Stimulated activated naive CD4-positive, alpha-beta T cell treated with Interleukin-2 at 50 U/mL for 16 hours (primary cell): ENCODE data around the gene GPR135.
A peak's percentile ranks its signal among the peaks of the same experiment; 100 is the strongest.

Experiments
- DNase-seq: peaks from one replicate; lab custom pipeline; 2025; lab: John Stamatoyannopoulos, UW

The GPR135 gene

GRCh38 chr14:59465316-59466135, at the start of gene GPR135:
Gene GPR135, minus strand, starts transcription at chr14:59465380. Its CDS starts 154 bp downstream, at chr14:59465226.
- peak; percentile 44 for DNase-seq

- no peak for DNase-seq
These were observed 46.9 kb upstream of the GPR135 start for GRCh38 chr14:59511916-59512575.

GRCh38 chr14:59510966-59511365, 45.8 kb upstream of the GPR135 start:
- no peak for DNase-seq

GRCh38 chr14:59510001-59510400, 44.8 kb upstream of the GPR135 start:
- DNase-seq = no peak

- no peak for DNase-seq
These were observed 43.9 kb upstream of the GPR135 start for GRCh38 chr14:59509101-59509500.

GRCh38 chr14:59507752-59508103, 42.5 kb upstream of the GPR135 start:
- DNase-seq = no peak

- DNase-seq = peak; percentile 22
These were observed 42.0 kb upstream of the GPR135 start for GRCh38 chr14:59507063-59507751.

- no peak for DNase-seq
These were observed 38.1 kb upstream of the GPR135 start for GRCh38 chr14:59503256-59503655.

- no peak for DNase-seq
These were observed 35.6 kb upstream of the GPR135 start for GRCh38 chr14:59500732-59501131.

GRCh38 chr14:59492384-59492783, 27.2 kb upstream of the GPR135 start:
- no peak for DNase-seq

- no peak for DNase-seq
These were observed 25.6 kb upstream of the GPR135 start for GRCh38 chr14:59490756-59491155.

GRCh38 chr14:59484639-59485175, 19.5 kb upstream of the GPR135 start:
- DNase-seq = no peak

- peak; percentile 98 for DNase-seq
These were observed 18.8 kb upstream of the GPR135 start, which contains the start of the genes JKAMP and L3HYPDH for GRCh38 chr14:59483819-59484638. Gene JKAMP, plus strand, starts transcription at chr14:59484517. Its CDS starts 73 bp downstream, at chr14:59484590. Gene L3HYPDH, minus strand, starts transcription at chr14:59484408. Its CDS starts 92 bp downstream, at chr14:59484316.

GRCh38 chr14:59483363-59483762, 18.2 kb upstream of the GPR135 start:
- DNase-seq = no peak

GRCh38 chr14:59482541-59483331, 17.6 kb upstream of the GPR135 start:
- DNase-seq = no peak

GRCh38 chr14:59481871-59482540, 16.8 kb upstream of the GPR135 start:
- no peak for DNase-seq

GRCh38 chr14:59481407-59481806, 16.2 kb upstream of the GPR135 start:
- no peak for DNase-seq

- DNase-seq = no peak
These were observed 15.0 kb upstream of the GPR135 start for GRCh38 chr14:59480166-59480565.

GRCh38 chr14:59478540-59478939, 13.4 kb upstream of the GPR135 start:
- no peak for DNase-seq

- DNase-seq = no peak
These were observed 10.5 kb upstream of the GPR135 start for GRCh38 chr14:59475709-59476108.
